Inflammatory macrophage treated with lipopolysaccharide for 4 hours (primary cell): Measurements from ENCODE around the gene ERMARD.

Source experiments
- DNase-seq: peaks from one replicate; pipeline ENCODE4 v3.0.0-alpha.2; 2020

ERMARD gene

DNA sequence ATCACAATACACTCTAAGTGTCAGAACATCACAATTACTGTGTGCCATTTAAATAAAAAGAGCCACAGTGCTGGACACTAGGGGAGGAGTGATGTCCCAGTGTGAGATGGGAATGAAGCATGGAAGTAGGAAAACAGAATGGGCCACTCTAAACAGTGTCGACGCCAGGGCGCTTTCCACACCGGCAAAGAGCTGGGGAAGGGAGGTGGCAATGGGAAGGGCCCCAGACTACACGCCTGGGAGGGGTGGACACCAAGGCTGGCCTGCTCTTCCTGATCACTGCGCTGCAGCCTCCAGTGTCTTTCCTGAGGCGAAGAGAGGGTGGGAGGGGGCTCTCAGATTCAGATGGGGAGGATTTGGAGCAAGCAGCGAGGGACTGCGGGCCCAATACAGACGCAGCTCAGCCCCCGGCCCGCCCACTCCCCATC lies 75.9 kb downstream of the ERMARD start:
- DNase-seq: no peak

GRCh38 chr6:169828176-169828575 lies 76.8 kb downstream of the ERMARD start:
- no peak for DNase-seq

DNA sequence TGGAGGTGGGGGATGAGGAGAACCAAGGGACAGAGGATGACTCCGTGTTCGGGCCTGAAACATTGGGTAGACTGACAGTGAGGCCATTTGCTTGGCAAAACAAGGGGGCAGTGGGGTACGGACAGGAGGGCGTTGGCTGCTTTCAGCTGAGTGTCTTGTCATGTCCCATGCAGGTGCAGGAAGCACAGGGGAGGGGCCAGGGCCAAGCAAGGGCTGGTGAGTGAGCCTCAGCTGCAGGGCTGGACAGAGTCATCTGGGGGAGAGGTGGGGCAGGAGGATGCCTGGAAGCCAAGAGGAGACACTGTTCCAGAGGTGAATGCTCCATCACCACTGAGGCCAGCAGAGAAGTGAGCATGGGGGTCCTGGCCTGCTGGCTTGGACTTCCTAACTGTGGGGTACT lies 78.4 kb downstream of the ERMARD start:
- DNase-seq: no peak

DNA sequence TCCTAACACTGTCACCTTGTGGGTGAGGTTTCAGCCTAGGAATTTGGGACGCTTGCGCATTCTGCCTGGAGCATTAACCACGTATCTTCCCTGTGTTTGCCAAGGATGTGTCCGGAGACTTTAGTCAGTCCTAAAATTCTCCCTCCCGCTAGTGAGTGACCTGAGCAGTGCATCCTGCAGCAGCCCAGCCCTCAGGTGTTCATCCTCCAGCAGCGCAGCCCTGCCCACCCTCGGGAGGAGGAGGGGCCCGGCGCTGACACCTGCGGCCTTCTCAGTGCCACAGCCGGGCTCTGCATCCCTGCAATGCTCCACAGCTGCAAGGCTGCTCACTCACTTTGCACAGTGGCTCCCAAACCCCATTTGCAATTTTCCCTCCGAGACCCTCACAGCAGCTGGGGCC lies 79.5 kb downstream of the ERMARD start:
- DNase-seq: no peak
